ENCODE measurements around the gene RCSD1. TPM values are rescaled to one million over a fixed set of nuclear protein-coding genes. Genes with fewer than 3 reads are reported as not detected.

Gene RCSD1
- total and polyA plus RNA-seq, 12 donors = 3.3 to 15.4 (median 9.4) TPM

DNA sequence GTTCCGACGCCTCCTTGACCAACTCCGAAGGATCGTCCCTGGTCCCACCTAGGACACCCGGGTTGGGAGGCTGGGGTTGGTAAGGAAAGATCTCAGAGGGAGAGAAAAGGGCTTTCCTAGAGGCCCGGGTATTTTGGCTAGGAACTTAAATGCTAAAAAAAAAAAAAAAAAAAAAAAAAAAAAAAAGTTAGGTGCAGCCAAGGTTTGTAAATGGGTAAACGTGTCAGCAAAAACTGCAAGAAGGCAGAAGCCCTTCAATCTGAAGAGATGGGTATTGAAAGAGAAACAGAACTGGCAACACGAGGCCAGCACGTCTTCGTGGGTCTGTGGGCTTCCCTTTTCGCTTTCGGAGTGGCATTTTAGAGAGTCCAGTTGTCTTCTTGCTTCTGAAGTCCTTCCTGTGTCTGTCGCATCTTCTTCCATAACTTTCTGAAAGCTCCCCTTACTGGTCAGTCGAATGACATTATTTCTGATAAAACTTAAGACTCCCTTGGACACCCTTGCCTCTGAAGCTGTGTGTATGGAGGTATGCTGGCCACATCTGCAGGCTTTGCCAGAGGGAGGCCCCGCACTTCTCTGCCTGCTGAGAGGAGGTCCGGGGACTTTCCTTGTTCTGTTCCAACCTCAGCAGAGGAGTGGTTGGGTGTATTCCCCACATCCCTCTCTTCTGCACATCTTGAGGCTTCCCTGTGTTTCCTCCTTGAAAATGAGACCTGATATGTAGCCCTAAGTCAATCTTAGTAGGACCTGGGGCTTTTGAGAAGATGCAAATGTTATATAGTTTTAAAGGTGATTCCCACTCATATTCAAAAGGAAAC, 745 bp downstream of the RCSD1 start:
- peaks cover 0 to 21% of the 10 kb centered on the region in 2 donors for H3K4me1 ChIP-seq (replicated peaks in 1 of 2)
- intact Hi-C loops (cut with DNase I) = no loop called here
- peak overlapping the region in 2 of 4 donors; percentile 73 to 81 for H3K4me3 ChIP-seq
- H3K9me3 ChIP-seq (replicated peaks in 1 of 3) = no peaks in the 10 kb centered on the region
- DNase-seq = peak in 2 of 7 donors; percentile 19 to 26
- H3K27ac ChIP-seq = peak overlapping the region in 4 of 5 donors; percentile 11 to 94 (median 75)
- no peaks in the 10 kb centered on the region for H3K36me3 ChIP-seq (replicated peaks in 1 of 2)
- H3K27me3 ChIP-seq = no peaks in the 10 kb centered on the region
- no peak for TF ChIP-seq POLR2A (IDR thresholded peaks at IDR 0.05)
- TF ChIP-seq, protein P1, sequence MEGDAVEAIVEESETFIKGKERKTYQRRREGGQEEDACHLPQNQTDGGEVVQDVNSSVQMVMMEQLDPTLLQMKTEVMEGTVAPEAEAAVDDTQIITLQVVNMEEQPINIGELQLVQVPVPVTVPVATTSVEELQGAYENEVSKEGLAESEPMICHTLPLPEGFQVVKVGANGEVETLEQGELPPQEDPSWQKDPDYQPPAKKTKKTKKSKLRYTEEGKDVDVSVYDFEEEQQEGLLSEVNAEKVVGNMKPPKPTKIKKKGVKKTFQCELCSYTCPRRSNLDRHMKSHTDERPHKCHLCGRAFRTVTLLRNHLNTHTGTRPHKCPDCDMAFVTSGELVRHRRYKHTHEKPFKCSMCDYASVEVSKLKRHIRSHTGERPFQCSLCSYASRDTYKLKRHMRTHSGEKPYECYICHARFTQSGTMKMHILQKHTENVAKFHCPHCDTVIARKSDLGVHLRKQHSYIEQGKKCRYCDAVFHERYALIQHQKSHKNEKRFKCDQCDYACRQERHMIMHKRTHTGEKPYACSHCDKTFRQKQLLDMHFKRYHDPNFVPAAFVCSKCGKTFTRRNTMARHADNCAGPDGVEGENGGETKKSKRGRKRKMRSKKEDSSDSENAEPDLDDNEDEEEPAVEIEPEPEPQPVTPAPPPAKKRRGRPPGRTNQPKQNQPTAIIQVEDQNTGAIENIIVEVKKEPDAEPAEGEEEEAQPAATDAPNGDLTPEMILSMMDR (IDR thresholded peaks at IDR 0.05) = no peak
- WGBS, 4 donors = 33 to 55% (median 40%) methylated on average over 12 to 16 of the region's 16 CpGs

DNA sequence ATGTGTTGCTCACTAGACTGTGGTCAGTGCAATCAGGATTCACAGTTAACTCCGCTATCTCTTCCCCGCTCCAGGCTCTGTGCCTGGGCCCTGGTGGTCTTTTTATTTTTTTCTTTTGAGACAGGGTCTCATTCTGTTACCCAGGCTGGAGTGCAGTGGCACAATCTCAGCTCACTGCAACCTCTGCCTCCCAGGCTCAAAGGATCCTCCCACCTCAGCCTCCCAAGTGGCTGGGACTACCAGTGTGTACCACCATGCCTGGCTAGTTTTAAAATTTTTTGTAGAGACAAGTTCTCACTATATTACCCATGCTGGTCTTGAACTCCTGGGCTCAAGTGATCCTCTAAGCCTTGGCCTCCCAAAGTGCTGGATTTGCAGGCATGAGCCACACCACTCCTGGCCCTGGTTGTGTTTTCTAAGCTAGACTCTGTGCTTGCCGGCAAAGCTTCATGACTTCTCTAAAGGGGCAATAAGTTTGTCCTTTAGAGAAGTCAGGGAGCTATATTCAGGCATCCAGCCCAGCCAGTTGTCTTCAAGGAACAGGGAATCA, 1.4 kb downstream of the RCSD1 start:
- TF ChIP-seq, protein P1 (IDR thresholded peaks at IDR 0.05) = no peak
- no peak for TF ChIP-seq POLR2A (IDR thresholded peaks at IDR 0.05)
- Histone ChIP-seq H3K36me3 (replicated peaks in 1 of 2) (no peaks in the 10 kb centered on the region), H3K4me1 (replicated peaks in 1 of 2) (peaks cover 0 to 21% of the 10 kb centered on the region in 2 donors), H3K4me3 (peak overlapping the region in 1 of 4 donors; percentile 81), H3K9me3 (replicated peaks in 1 of 3) (no peaks in the 10 kb centered on the region), H3K27ac (peak overlapping the region; percentile 7 to 82 (median 65)), H3K27me3 (no peaks in the 10 kb centered on the region)
- intact Hi-C loops (cut with DNase I) = no loop called here
- peak in 1 of 7 donors; percentile 9 for DNase-seq
- WGBS, 4 donors = 71 to 83% (median 74%) methylated on average over 3 of the region's 3 CpGs

DNA sequence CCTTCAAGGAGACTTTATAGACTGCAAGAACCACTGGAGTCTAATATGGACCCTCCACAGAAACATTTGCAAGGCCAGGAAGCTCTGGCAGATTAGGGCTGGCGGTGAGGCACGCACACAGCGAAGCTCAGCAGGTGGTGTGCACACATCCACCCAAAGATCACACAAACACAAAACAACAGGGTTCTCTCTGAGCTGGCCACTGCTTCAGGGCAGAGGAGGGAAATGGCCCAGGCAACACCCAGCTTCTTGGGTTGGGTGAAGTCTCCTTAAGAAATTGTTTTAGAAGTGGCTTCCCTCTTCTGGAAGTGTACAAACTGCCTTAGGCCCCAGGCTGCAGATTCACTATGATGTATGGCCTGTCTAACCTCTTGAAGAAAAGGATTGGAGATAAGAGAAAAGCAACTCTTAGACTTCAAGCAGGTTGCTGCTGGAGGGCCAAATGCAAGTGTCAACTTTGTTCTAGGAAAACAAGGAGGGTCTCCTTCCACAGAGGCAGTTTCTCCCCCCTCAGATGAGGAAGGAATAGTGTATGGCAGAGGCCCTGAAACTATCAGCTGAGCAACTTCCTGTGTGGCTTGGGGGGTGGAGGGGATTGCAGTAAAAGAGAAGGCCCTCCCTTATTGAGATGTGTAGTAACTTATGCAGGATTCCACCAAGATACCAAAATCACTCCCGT, 2.0 kb downstream of the RCSD1 start:
- intact Hi-C loops (cut with DNase I) = no loop called here
- Histone ChIP-seq H3K27me3 (no peaks in the 10 kb centered on the region), H3K36me3 (replicated peaks in 1 of 2) (no peaks in the 10 kb centered on the region), H3K27ac (peak overlapping the region in 4 of 5 donors; percentile 1 to 82 (median 25)), H3K9me3 (replicated peaks in 1 of 3) (no peaks in the 10 kb centered on the region), H3K4me1 (replicated peaks in 1 of 2) (peaks cover 0 to 27% of the 10 kb centered on the region in 2 donors), H3K4me3 (no peak overlapping the region)
- peak in 3 of 7 donors; percentile 19 to 24 (median 24) for DNase-seq
- WGBS, 4 donors = 67 to 94% (median 75%) methylated on average over 4 of the region's 4 CpGs
- TF ChIP-seq, protein P1 (IDR thresholded peaks at IDR 0.05) = no peak
- TF ChIP-seq POLR2A (IDR thresholded peaks at IDR 0.05) = no peak
